Liver (tissue), 9 donors: ENCODE data around the gene SERPINA4. TPM values are rescaled to one million over a fixed set of nuclear protein-coding genes. Genes with fewer than 3 reads are reported as not detected.

Source experiments
- DNase-seq: peaks from one replicate; pipeline ENCODE4 v3.0.0-alpha.2; 2017; ENCODE audit warnings: low spot score
- H3K27ac ChIP-seq, 2 donors: one replicate each; pipeline ENCODE4 v1.7.0; 2013; ENCODE audit warnings: inconsistent platforms in 2 of 2, low read length in 2 of 2, control low read depth in 1 of 2, low read depth in 1 of 2, mild to moderate bottlenecking in 1 of 2
- H3K27me3 ChIP-seq, 4 donors: one replicate each; pipeline versions ENCODE4 v1.6.1 to v1.7.0; 2013; ENCODE audit warnings: low read length in 3 of 4, inconsistent platforms in 1 of 4, mild to moderate bottlenecking in 1 of 4, moderate library complexity in 1 of 4; ENCODE audit not compliant: control insufficient read depth in 4 of 4, insufficient read depth in 4 of 4
- H3K36me3 ChIP-seq, 4 donors: one replicate each; pipeline versions ENCODE4 v1.6.1 to v1.7.0; 2013; ENCODE audit warnings: low read length in 3 of 4, mild to moderate bottlenecking in 3 of 4, low read depth in 1 of 4, moderate library complexity in 1 of 4; ENCODE audit not compliant: control insufficient read depth in 4 of 4, insufficient read depth in 3 of 4
- H3K4me1 ChIP-seq, 4 donors: one replicate each; pipeline versions ENCODE4 v1.6.1 to v1.7.0; 2013; ENCODE audit warnings: low read length in 3 of 4, mild to moderate bottlenecking in 3 of 4, moderate library complexity in 1 of 4; ENCODE audit not compliant: control insufficient read depth in 4 of 4, insufficient read depth in 4 of 4
- H3K4me3 ChIP-seq, 3 donors: one replicate each; pipeline versions ENCODE4 v1.6.1 to v1.7.0; 2013; ENCODE audit warnings: low read length in 3 of 3, control low read depth in 1 of 3, low read depth in 1 of 3, mild to moderate bottlenecking in 1 of 3
- H3K9ac ChIP-seq, 2 donors: one replicate each; pipeline ENCODE4 v1.7.0; 2013; ENCODE audit warnings: low read length in 2 of 2, mild to moderate bottlenecking in 2 of 2, moderate library complexity in 2 of 2, control low read depth in 1 of 2, low read depth in 1 of 2
- H3K9me3 ChIP-seq, 4 donors: one replicate each; pipeline versions ENCODE4 v1.6.1 to v1.7.0; 2013; ENCODE audit warnings: low read length in 3 of 4; ENCODE audit not compliant: control insufficient read depth in 4 of 4
- EGR1 ChIP-seq, 2 donors: IDR thresholded peaks; 2 replicates each; pipeline ENCODE4 v1.6.1; 2016 to 2018; ENCODE audit warnings: antibody characterized with exemption in 2 of 2, low read depth in 2 of 2
- FOXA1 ChIP-seq: IDR thresholded peaks from 2 replicates; pipeline ENCODE4 v1.6.1; 2016; ENCODE audit warnings: antibody characterized with exemption
- FOXA2 ChIP-seq: IDR thresholded peaks from 2 replicates; pipeline ENCODE4 v1.6.1; 2016; ENCODE audit warnings: antibody characterized with exemption
- GABPA ChIP-seq, 2 donors: IDR thresholded peaks in 1 of 2; conservative IDR thresholded peaks in 1 of 2; 2 replicates each; pipeline ENCODE4 v1.6.1; 2016; ENCODE audit warnings: antibody characterized with exemption in 2 of 2, mild to moderate bottlenecking in 1 of 2, moderate library complexity in 1 of 2
- HNF4A ChIP-seq, 2 donors: conservative IDR thresholded peaks; 2 replicates each; pipeline ENCODE4 v1.6.1; 2016; ENCODE audit warnings: antibody characterized with exemption in 2 of 2, mild to moderate bottlenecking in 2 of 2
- HNF4G ChIP-seq: IDR thresholded peaks from 2 replicates; pipeline ENCODE4 v1.6.1; 2016; ENCODE audit warnings: antibody characterized with exemption
- JUND ChIP-seq, 2 donors: IDR thresholded peaks; 2 replicates each; pipeline ENCODE4 v1.6.1; 2016; ENCODE audit warnings: antibody characterized with exemption in 2 of 2
- RAD21 ChIP-seq, 2 donors: IDR thresholded peaks; 2 replicates each; pipeline ENCODE4 v1.6.1; 2016; ENCODE audit warnings: antibody characterized with exemption in 2 of 2, mild to moderate bottlenecking in 2 of 2
- RXRA ChIP-seq, 2 donors: IDR thresholded peaks; 2 replicates each; pipeline ENCODE4 v1.6.1; 2017 to 2018; ENCODE audit warnings: antibody characterized with exemption in 2 of 2, mild to moderate bottlenecking in 1 of 2
- SP1 ChIP-seq: IDR thresholded peaks from 2 replicates; pipeline ENCODE4 v1.6.1; 2018; ENCODE audit warnings: antibody characterized with exemption, mild to moderate bottlenecking
- TAF1 ChIP-seq: conservative IDR thresholded peaks from 2 replicates; pipeline ENCODE4 v1.6.1; 2016; ENCODE audit warnings: antibody characterized with exemption, mild to moderate bottlenecking
- YY1 ChIP-seq: IDR thresholded peaks from 2 replicates; pipeline ENCODE4 v1.6.1; 2016; ENCODE audit warnings: antibody characterized with exemption, mild to moderate bottlenecking
- WGBS: extraction: QIAGEN DNeasy Blood & Tissue Kit; methylation state at CpG from one replicate; pipeline ENCODE4 v1.1.7; 2013; 5-methylcytosine and 5-hydroxymethylcytosine counted together
- polyA plus RNA-seq, 2 donors: library from polyadenylated mRNA; stranded (reverse) in 1 of 2; unstranded in 1 of 2; fragments of 200-250 nt in 1 of 2; fragments of >200 nt in 1 of 2; fragmentation: Nextera tagmentation in 1 of 2; extraction: Ambion mirVana in 1 of 2; gene quantifications; one replicate each; pipeline versions ENCODE4 v1.2.1 to v1.2.3, GENCODE V29; 2013 to 2015
- total RNA-seq, 2 donors: library from RNA; depleted of rRNA; stranded (reverse); fragments of >200 nt; gene quantifications; one replicate each; pipeline ENCODE4 v1.2.3, GENCODE V29; 2014
- TF ChIP-seq, protein P1 (sequence below): IDR thresholded peaks from 2 replicates; pipeline ENCODE4 v1.6.1; 2016; ENCODE audit warnings: antibody characterized with exemption, mild to moderate bottlenecking
- TF ChIP-seq, protein P2 (sequence below): IDR thresholded peaks from 2 replicates; pipeline ENCODE4 v1.6.1; 2016; ENCODE audit warnings: antibody characterized with exemption
- TF ChIP-seq, protein P3 (sequence below): IDR thresholded peaks from 2 replicates; pipeline ENCODE4 v1.6.1; 2016; ENCODE audit warnings: antibody characterized with exemption
- TF ChIP-seq, protein P4 (sequence below): fragments of 150-350 bp; IDR thresholded peaks from 2 replicates; pipeline ENCODE4 v1.5.1; 2017; ENCODE audit warnings: improper control_type of control experiment, low read depth, low read length; ENCODE audit not compliant: missing input control
- TF ChIP-seq, protein P5 (sequence below): IDR thresholded peaks from 2 replicates; pipeline ENCODE4 v1.6.1; 2016; ENCODE audit warnings: antibody characterized with exemption
- donor health status: healthy.
- donor health status: healthy.
- donor health status: healthy.
- donor health status: healthy.
- donor health status: healthy.

The SERPINA4 gene
- total and polyA plus RNA-seq, 4 donors = 50.5 to 150 (median 74.0) TPM

DNA sequence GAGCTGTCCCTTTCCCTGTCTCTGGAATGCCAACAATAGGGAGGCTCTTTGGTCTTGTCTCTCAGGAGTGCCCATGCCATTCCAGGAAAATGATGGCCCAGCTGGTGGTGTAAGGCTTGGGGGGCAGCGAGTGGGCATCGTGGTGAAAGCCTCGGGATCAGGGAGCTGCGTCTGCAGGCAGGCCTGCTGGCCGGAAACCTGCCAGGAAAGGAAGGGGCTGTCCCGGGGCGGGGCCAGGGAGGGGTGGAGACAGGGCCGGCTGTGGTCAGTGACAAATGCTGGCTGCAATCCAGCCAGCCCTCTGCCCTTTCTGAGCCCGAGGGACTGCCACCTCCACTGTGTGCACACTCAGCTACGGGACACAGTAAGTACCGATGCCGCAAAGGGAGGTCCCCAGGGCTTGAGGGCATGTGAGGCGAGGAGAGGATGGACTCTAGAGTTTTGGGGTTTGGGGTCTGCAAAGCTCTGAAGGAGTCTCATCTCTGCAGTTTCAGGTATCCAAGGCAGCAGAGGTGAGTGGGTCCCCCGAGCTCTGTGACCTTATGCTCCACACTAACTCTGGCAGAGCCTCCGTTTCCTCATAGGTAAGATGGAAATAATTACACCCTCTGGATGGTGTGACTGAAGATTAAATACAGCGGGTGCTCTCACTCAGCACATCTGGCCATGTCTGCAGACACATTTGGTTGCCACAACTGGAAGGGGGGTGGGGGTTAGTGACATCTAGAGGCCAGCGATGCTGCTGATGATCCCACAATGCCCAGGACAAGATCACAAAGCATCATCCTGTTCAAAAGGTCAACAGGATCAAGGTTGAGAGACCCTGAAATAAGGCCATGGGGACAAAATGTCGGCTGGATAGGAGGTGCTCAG, 20.1 kb downstream of the SERPINA4 start, which contains the start of gene SERPINA5 (continued):
- TF ChIP-seq RAD21 (IDR thresholded peaks at IDR 0.05) (peak in 1 of 2 donors; percentile 46), HNF4A (conservative IDR thresholded peaks at IDR 0.05) (peak in 1 of 2 donors; percentile 49), RXRA (IDR thresholded peaks at IDR 0.05) (peak; percentile 59 to 67), HNF4G (no peak), FOXA2 (no peak), SP1 (peak; percentile 52), GABPA (IDR thresholded peaks at IDR 0.05 in 1 of 2, conservative IDR thresholded peaks at IDR 0.05 in 1 of 2) (peak in 1 of 2 donors; percentile 35)
- TF ChIP-seq, protein P1, sequence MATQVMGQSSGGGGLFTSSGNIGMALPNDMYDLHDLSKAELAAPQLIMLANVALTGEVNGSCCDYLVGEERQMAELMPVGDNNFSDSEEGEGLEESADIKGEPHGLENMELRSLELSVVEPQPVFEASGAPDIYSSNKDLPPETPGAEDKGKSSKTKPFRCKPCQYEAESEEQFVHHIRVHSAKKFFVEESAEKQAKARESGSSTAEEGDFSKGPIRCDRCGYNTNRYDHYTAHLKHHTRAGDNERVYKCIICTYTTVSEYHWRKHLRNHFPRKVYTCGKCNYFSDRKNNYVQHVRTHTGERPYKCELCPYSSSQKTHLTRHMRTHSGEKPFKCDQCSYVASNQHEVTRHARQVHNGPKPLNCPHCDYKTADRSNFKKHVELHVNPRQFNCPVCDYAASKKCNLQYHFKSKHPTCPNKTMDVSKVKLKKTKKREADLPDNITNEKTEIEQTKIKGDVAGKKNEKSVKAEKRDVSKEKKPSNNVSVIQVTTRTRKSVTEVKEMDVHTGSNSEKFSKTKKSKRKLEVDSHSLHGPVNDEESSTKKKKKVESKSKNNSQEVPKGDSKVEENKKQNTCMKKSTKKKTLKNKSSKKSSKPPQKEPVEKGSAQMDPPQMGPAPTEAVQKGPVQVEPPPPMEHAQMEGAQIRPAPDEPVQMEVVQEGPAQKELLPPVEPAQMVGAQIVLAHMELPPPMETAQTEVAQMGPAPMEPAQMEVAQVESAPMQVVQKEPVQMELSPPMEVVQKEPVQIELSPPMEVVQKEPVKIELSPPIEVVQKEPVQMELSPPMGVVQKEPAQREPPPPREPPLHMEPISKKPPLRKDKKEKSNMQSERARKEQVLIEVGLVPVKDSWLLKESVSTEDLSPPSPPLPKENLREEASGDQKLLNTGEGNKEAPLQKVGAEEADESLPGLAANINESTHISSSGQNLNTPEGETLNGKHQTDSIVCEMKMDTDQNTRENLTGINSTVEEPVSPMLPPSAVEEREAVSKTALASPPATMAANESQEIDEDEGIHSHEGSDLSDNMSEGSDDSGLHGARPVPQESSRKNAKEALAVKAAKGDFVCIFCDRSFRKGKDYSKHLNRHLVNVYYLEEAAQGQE = peak; percentile 54

DNA sequence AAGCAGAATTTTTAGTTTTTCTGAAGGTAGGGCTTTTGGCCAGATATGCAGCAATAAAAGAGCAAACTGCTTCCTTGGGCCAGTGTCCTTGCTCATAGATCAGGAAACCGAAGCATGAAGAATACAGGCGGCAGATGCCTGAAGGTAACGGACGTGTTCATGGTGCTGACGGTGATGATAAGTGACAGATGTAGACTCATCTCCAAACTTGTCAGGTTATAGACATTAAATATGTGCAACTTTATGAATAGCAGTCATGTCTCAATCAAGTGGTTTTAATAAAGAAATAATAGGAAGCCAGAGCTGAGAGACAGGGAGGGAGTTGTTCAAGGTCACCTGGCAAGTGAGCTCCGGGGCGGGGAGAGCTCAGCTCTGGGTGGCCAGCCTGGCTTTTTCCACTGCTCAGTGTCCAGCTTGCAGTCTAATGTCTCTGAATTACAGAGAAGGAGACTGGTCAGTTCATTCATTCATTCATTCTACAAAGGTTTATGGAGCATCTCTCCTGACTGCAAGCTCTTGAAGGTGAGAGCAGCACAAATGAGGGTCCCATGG, 21.0 kb downstream of the SERPINA4 start:
- peak overlapping the region; percentile 36 to 79 (median 78) for H3K4me3 ChIP-seq
- H3K9ac ChIP-seq = peak overlapping the region; percentile 71 to 76
- peaks cover 0 to 5% (median 0%) of the 10 kb centered on the region in 4 donors for H3K36me3 ChIP-seq
- H3K27me3 ChIP-seq = no peaks in the 10 kb centered on the region
- peak overlapping the region; percentile 49 to 65 for H3K27ac ChIP-seq
- H3K9me3 ChIP-seq = no peaks in the 10 kb centered on the region
- DNase-seq = no peak
- peaks cover 15 to 73% (median 58%) of the 10 kb centered on the region in 4 donors for H3K4me1 ChIP-seq
- TF ChIP-seq HNF4A (conservative IDR thresholded peaks at IDR 0.05) (no peak), HNF4G (no peak), EGR1 (IDR thresholded peaks at IDR 0.05; ENCODE audit: low read depth in 2 of 2) (no peak), JUND (IDR thresholded peaks at IDR 0.05) (no peak), TAF1 (no peak), SP1 (no peak), YY1 (no peak), FOXA1 (no peak), FOXA2 (no peak), RAD21 (IDR thresholded peaks at IDR 0.05) (no peak), RXRA (IDR thresholded peaks at IDR 0.05) (no peak)
- TF ChIP-seq, protein P2, sequence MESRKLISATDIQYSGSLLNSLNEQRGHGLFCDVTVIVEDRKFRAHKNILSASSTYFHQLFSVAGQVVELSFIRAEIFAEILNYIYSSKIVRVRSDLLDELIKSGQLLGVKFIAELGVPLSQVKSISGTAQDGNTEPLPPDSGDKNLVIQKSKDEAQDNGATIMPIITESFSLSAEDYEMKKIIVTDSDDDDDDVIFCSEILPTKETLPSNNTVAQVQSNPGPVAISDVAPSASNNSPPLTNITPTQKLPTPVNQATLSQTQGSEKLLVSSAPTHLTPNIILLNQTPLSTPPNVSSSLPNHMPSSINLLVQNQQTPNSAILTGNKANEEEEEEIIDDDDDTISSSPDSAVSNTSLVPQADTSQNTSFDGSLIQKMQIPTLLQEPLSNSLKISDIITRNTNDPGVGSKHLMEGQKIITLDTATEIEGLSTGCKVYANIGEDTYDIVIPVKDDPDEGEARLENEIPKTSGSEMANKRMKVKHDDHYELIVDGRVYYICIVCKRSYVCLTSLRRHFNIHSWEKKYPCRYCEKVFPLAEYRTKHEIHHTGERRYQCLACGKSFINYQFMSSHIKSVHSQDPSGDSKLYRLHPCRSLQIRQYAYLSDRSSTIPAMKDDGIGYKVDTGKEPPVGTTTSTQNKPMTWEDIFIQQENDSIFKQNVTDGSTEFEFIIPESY = no peak
- TF ChIP-seq, protein P3, sequence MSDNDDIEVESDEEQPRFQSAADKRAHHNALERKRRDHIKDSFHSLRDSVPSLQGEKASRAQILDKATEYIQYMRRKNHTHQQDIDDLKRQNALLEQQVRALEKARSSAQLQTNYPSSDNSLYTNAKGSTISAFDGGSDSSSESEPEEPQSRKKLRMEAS = no peak
- TF ChIP-seq, protein P4, sequence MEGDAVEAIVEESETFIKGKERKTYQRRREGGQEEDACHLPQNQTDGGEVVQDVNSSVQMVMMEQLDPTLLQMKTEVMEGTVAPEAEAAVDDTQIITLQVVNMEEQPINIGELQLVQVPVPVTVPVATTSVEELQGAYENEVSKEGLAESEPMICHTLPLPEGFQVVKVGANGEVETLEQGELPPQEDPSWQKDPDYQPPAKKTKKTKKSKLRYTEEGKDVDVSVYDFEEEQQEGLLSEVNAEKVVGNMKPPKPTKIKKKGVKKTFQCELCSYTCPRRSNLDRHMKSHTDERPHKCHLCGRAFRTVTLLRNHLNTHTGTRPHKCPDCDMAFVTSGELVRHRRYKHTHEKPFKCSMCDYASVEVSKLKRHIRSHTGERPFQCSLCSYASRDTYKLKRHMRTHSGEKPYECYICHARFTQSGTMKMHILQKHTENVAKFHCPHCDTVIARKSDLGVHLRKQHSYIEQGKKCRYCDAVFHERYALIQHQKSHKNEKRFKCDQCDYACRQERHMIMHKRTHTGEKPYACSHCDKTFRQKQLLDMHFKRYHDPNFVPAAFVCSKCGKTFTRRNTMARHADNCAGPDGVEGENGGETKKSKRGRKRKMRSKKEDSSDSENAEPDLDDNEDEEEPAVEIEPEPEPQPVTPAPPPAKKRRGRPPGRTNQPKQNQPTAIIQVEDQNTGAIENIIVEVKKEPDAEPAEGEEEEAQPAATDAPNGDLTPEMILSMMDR = no peak
- TF ChIP-seq, protein P5, sequence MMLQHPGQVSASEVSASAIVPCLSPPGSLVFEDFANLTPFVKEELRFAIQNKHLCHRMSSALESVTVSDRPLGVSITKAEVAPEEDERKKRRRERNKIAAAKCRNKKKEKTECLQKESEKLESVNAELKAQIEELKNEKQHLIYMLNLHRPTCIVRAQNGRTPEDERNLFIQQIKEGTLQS = no peak
- 40% methylated on average over 7 of the region's 7 CpGs for WGBS
